ENCODE measurements around the gene SNX4.

The SNX4 gene

DNA sequence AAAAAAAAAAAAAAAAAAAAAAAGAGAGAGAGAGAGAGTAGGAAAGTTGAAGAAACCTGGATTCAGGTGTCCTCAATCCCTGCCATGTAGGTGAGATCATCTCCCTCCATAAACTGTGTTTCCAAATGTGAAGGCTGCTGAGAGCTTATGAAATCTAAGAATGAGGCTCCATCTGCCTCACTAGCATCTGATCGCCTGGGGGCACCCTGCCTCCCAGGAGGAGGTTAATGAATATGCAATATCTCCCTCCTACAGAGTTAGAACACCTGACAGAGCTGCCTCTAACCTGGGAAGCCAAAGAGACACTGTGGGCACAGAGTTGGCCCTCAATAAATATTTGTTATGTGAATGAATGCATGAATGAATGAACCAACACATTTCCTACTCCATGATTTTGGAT lies 121.0 kb downstream of the SNX4 start:
- no peak for DNase-seq

All from stimulated activated CD4-positive, alpha-beta T cell treated with anti-CD3 and anti-CD28 coated beads, Interleukin-4, amount 100 ng/mL, for 24 hours (primary cell).